T-helper 2 cell treated with Interferon-gamma antibody and Interleukin-4, amounts not matched to agents 100 ng/mL and 5 ng/mL, for 36 hours (primary cell): ENCODE results near the gene SACM1L. TPM values are rescaled to one million over a fixed set of nuclear protein-coding genes. Genes with fewer than 3 reads are reported as not detected.

Source experiments
- intact Hi-C: fragments of 100-400 bp; cut with micrococcal nuclease; formaldehyde crosslinking; loops from one replicate; pipeline ENCODE4 v1.15.1; 2023
- total RNA-seq: library from RNA; stranded (reverse); gene quantifications from 2 replicates; pipeline ENCODE4 v1.2.3, GENCODE V29; 2022

SACM1L gene
- 70.8 and 77.6 TPM in 2 replicates for total RNA-seq

GRCh38 chr3:45688882-45689786 lies at the start of gene SACM1L:
SACM1L (plus strand) TSS chr3:45689396; CDS start chr3:45689466, 70 bp downstream.
- intact Hi-C loops: loop anchor here (1.0 to 10.0 kb wide), 4 partner anchors 25 to 924 kb away; partner anchors contain the start of genes KIAA1143, KIF15, LARS2 and LIMD1

GRCh38 chr3:45640091-45640507 lies 49.1 kb upstream of the SACM1L start:
- intact Hi-C loops: no loop called here

GRCh38 chr3:45640724-45641361 lies 48.4 kb upstream of the SACM1L start:
- intact Hi-C loops: no loop called here

DNA sequence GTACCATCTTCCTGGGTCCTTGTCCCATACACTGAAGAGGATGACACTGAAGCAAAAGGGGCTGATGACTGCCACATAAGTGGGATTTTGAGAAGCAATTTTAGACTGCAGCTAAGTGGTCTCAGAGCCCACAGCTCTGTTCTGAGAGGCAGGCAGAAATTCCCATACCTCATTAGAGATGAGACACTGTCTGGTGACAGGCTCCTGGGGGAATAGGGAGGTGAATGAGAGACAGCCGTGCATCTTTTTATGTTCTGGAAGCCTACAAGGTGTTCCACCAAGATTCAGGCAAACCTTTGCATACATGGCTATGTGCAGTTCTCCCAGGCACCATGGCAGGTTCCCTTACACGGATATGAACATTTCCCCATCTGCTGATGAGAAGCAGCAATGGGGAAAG lies 47.4 kb upstream of the SACM1L start:
- intact Hi-C loops: no loop called here

DNA sequence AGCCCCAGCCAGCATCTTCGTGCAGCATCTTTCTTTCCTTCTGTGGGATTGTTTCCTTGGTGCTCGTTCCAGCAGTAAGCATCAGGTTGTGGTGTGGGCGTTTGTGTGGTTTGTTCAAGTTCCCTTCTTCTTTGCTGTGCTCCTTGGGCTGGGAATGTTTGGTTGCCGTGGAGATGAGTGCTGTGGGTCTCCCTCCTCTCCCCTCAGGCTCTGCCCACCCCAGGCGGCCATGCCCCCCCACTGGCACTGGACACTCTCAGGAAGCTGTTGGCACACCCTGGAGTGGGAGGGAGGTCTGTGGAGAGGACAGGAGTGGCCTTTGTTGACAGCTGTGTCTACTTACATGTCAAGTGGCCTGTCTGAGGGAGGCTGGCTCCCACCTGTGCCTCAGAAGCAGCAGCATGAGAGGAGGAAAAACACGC lies 46.5 kb upstream of the SACM1L start:
- intact Hi-C loops: no loop called here

- intact Hi-C loops: no loop called here
Observed at GRCh38 chr3:45644063-45644790, 45.0 kb upstream of the SACM1L start.

GRCh38 chr3:45644791-45645201 lies 44.4 kb upstream of the SACM1L start:
- intact Hi-C loops: no loop called here

- intact Hi-C loops: no loop called here
Observed at GRCh38 chr3:45646051-45646585, 43.1 kb upstream of the SACM1L start.

- intact Hi-C loops: no loop called here
Observed at GRCh38 chr3:45647148-45647619, 42.0 kb upstream of the SACM1L start.

GRCh38 chr3:45653205-45653604 lies 36.0 kb upstream of the SACM1L start:
- intact Hi-C loops: no loop called here

DNA sequence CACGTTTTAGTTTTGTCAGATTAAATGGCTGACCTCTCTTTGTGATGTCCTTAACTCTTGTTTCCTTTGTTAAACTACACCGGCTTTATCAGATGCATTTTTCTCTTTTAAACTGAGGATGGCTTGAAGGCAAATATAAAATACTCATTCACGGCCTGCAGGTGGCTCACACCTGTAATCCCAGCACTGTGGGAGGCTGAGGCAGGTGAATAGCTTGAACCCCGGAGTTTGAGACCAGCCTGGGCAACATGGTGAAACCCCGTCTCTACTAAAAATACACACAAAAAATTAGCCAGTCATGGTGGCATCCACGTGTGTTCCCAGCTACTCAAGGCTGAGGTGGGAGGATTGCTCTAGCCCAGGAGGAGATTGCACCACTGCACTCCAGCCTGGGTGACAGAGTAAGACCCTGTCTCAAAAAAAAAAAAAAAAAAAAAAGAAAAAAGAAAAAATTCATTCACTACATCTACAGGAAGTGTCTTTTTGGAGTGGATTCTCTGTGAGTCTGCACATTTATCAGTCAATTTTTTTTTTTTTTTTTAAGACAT lies 34.7 kb upstream of the SACM1L start:
- intact Hi-C loops: no loop called here

GRCh38 chr3:45655906-45656305 lies 33.3 kb upstream of the SACM1L start:
- intact Hi-C loops: loop anchor here (1.0 kb wide), 3 partner anchors 63 to 619 kb away; no protein-coding TSS in a partner anchor

DNA sequence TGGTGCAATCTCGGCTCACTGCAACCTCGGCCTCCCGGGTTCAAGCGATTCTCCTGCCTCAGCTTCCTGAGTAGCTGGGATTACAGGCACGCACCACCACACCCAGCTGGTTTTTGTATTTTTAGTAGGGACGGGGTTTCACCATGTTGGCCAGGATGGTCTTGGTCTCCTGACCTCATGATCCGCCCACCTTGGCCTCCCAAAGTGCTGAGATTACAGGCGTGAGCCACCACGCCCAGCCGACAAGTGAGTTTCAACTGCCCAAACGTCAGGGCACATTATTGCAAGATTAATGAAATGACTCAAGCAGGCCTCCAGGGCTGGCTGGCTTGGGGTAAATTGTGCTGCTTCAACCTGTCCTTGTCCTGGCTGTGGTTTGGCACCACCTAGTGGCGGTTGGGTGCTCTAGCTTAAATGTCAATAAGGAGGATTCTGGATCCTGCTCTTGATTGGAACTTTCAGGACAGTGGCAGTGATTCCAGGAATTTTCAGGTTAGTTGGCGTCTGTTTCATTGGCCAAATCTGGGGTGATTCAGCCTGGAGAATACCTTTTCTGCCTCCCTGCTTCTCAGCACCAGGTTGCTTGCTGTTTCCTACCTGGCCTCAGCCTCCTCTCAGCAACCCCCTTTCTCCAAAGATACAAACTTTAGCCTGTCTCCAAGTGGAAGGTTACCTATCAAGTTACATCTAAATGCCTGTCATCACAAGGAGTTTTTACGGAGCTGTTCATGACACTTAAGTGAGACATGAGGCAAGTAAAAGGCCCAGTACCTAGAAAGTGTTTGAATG lies 32.4 kb upstream of the SACM1L start:
- intact Hi-C loops: loop anchor here (1.0 kb wide), 3 partner anchors 63 to 619 kb away; no protein-coding TSS in a partner anchor

- intact Hi-C loops: no loop called here
Observed at GRCh38 chr3:45657853-45658252, 31.3 kb upstream of the SACM1L start.

DNA sequence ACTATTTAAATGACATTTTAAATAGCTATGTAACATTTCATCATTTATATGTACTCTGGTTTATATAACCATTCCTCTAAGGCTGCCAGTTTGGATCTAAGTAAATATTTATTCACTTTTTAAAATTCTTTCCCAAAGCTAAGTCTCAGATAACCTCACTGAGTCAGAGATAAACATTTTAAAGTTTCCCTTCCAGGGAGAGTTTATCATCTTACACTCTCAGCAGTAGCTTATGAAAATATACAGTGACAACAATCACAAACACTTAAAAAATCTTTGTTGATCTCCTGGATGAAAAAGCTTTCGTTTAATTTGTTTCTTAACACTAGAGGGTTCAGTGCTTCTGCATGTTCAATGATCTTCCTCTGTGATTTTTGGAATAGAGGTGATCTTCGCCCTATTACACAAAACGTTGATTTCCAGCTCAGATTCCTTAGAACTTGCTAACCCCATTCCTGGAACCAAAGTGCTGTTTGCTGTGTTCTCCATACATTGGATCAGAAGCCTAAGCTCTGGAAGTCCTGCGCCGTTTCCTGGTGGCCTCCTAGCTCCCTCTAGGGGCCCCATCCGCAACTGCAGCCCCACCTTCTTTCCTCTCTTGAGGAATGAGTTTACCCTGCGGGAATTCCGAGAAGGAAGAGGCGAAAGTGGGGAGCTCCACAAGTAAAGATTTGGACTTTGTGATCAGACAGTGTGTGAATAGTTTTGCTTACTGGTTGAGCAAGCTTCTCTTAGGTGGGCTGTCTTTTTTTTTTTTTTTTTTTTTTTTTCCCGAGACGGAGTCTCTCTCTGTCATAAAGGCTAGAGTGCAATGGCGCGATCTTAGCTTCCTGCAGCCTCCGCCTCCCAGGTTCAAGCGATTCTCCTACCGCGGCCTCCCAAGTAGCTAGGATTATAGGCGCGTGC lies 29.3 kb upstream of the SACM1L start:
- intact Hi-C loops: loop anchor here (10.0 kb wide), 1 partner anchor 455 kb away; no protein-coding TSS in a partner anchor

DNA sequence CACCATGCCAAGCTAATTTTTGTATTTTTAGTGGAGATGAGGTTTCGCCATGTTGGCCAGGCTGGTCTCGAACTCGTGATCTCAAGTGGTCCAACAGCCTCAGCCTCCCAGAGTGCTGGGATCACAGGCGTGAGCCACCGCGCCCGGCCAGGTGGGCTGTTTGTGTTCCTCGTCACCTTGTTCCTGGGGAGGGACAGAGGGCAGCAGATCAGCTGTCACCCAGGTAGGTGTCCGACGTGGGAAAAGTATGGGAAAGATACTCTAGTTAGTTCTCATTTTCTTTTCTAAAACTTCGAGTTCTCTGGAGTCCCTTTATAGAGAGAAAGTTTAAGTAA lies 28.7 kb upstream of the SACM1L start:
- intact Hi-C loops: loop anchor here (10.0 kb wide), 1 partner anchor 456 kb away; no protein-coding TSS in a partner anchor

DNA sequence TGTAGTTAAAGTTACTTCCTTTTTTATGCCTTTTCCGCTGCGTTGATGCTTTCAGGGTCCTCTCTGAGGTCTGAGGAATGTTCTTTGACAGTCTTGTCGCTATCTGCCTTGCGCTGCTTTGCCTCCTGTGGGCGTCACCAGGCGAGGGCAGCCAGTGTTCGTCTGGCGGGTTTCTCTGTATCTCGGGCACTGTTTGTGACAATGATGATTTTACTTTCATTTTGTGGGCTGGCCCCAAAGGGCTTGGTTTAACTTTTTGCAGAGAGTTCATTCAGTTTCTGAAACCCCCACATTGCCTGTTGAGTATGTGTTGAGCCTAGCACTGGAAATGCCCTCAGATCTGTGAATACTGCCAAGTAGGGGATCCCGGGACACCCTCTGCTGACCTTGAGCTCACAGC lies 24.6 kb upstream of the SACM1L start:
- intact Hi-C loops: loop anchor here (1.0 to 10.0 kb wide), 4 partner anchors 24 to 628 kb away; no protein-coding TSS in a partner anchor

- intact Hi-C loops: loop anchor here (2.0 to 10.0 kb wide), 3 partner anchors 154 to 628 kb away; no protein-coding TSS in a partner anchor
Observed at GRCh38 chr3:45665101-45665572, 24.1 kb upstream of the SACM1L start.
